OCI-LY1 (cell line): ENCODE data around the gene CDH1.

Experiments used
- H2AFZ ChIP-seq: fragments of 200-600 bp; sonication (generic), shearing (Covaris generic); 2 replicates; pipeline ENCODE4 v1.6.0; 2014; ENCODE audit warnings: antibody characterized with exemption, mild to moderate bottlenecking, low read length
- H3F3A ChIP-seq: fragments of 200-600 bp; sonication (generic), shearing (Covaris generic); 2 replicates; pipeline ENCODE4 v1.6.0; 2014; ENCODE audit warnings: mild to moderate bottlenecking, antibody characterized with exemption, low read length, moderate library complexity; ENCODE audit not compliant: insufficient read depth
- H3K27ac ChIP-seq: fragments of 200-600 bp; sonication (generic); 2 replicates; pipeline ENCODE4 v1.5.1; 2014; ENCODE audit warnings: low read length, mixed run types, mild to moderate bottlenecking, low read depth; ENCODE audit not compliant: poor library complexity, severe bottlenecking
- H3K27me3 ChIP-seq: fragments of 200-600 bp; sonication (generic); 2 replicates; pipeline ENCODE4 v1.6.0; 2014; ENCODE audit warnings: antibody characterized with exemption, mild to moderate bottlenecking, low read length, moderate library complexity; ENCODE audit not compliant: insufficient read depth
- H3K36me3 ChIP-seq: fragments of 200-600 bp; sonication (generic); 2 replicates; pipeline ENCODE4 v1.6.1; 2014; ENCODE audit warnings: mild to moderate bottlenecking, antibody characterized with exemption, low read length, moderate library complexity, mixed read lengths; ENCODE audit not compliant: insufficient read depth
- H3K4me1 ChIP-seq: fragments of 200-600 bp; sonication (generic); 2 replicates; pipeline ENCODE4 v1.5.1; 2014; ENCODE audit warnings: mild to moderate bottlenecking, low read length, moderate library complexity; ENCODE audit not compliant: insufficient read depth, severe bottlenecking
- H3K4me2 ChIP-seq: fragments of 200-600 bp; sonication (generic), shearing (Covaris generic); 2 replicates; pipeline ENCODE4 v1.6.1; 2014; ENCODE audit warnings: low read length
- H3K4me3 ChIP-seq: fragments of 200-600 bp; sonication (generic); 2 replicates; pipeline ENCODE4 v1.5.1; 2014; ENCODE audit warnings: low read length, low read depth, mild to moderate bottlenecking, mixed read lengths; ENCODE audit not compliant: poor library complexity, severe bottlenecking
- H3K79me2 ChIP-seq: fragments of 200-600 bp; shearing (Covaris generic); 2 replicates; pipeline ENCODE4 v1.6.1; 2016; ENCODE audit warnings: mixed run types, low read length, mixed read lengths; ENCODE audit not compliant: insufficient read depth
- H3K9ac ChIP-seq: fragments of 200-600 bp; sonication (generic), shearing (Covaris generic); 2 replicates; pipeline ENCODE4 v1.6.1; 2014; ENCODE audit warnings: mild to moderate bottlenecking, low read length, mixed read lengths
- H3K9me2 ChIP-seq: fragments of 200-600 bp; sonication (generic), shearing (Covaris generic); 2 replicates; pipeline ENCODE4 v1.6.1; 2014; ENCODE audit warnings: low read depth, mild to moderate bottlenecking, low read length, mixed read lengths
- H3K9me3 ChIP-seq: fragments of 200-600 bp; shearing (Covaris generic); 2 replicates; pipeline ENCODE4 v1.6.1; 2014; ENCODE audit warnings: low read length, mixed read lengths
- H4K20me1 ChIP-seq: fragments of 200-600 bp; sonication (generic), shearing (Covaris generic); 2 replicates; pipeline ENCODE4 v1.6.0; 2016; ENCODE audit warnings: mild to moderate bottlenecking, low read length; ENCODE audit not compliant: insufficient read depth
- CTCF ChIP-seq: fragments of 200-600 bp; sonication (generic), shearing (Covaris generic); IDR thresholded peaks from 2 replicates; pipeline ENCODE4 v1.5.1; 2017; ENCODE audit warnings: mild to moderate bottlenecking, antibody characterized with exemption, low read length, moderate library complexity, mixed read lengths
- EZH2 ChIP-seq: fragments of 200-600 bp; sonication (generic), shearing (Covaris generic); IDR thresholded peaks from 2 replicates; pipeline ENCODE4 v1.8.0; 2017; ENCODE audit warnings: borderline replicate concordance, mixed run types, mild to moderate bottlenecking, antibody characterized with exemption, low read length, moderate library complexity, mixed read lengths

CDH1 gene

GRCh38 chr16:68768175-68768574 is 31.1 kb downstream of the CDH1 start:
- H3K9ac ChIP-seq = no peak overlapping the region
- no peaks in the 10 kb centered on the region for H4K20me1 ChIP-seq
- H2AFZ ChIP-seq = no peak overlapping the region
- TF ChIP-seq CTCF (no peak), EZH2 (no peak)
- H3K4me3 ChIP-seq = no peak overlapping the region
- H3K9me3 ChIP-seq = no peaks in the 10 kb centered on the region
- H3K36me3 ChIP-seq = no peaks in the 10 kb centered on the region
- no peak overlapping the region for H3K4me2 ChIP-seq
- H3K27ac ChIP-seq = no peak overlapping the region
- H3K27me3 ChIP-seq = no peaks in the 10 kb centered on the region; the same call in 1 of the 2 replicates
- H3K4me1 ChIP-seq = no peaks in the 10 kb centered on the region
- H3K9me2 ChIP-seq = no peaks in the 10 kb centered on the region
- H3K79me2 ChIP-seq = no peaks in the 10 kb centered on the region
- no peaks in the 10 kb centered on the region for H3F3A ChIP-seq

- no peak overlapping the region for H3K4me3 ChIP-seq
- H3K4me2 ChIP-seq = no peak overlapping the region
- no peaks in the 10 kb centered on the region for H3K27me3 ChIP-seq
- no peak overlapping the region for H2AFZ ChIP-seq
- no peaks in the 10 kb centered on the region for H3K4me1 ChIP-seq
- no peak overlapping the region for H3K27ac ChIP-seq
- no peaks in the 10 kb centered on the region for H3K36me3 ChIP-seq
- H3K9me3 ChIP-seq = no peaks in the 10 kb centered on the region
- H3K9me2 ChIP-seq = no peaks in the 10 kb centered on the region
- H3K9ac ChIP-seq = no peak overlapping the region
- no peaks in the 10 kb centered on the region for H3K79me2 ChIP-seq
- no peaks in the 10 kb centered on the region for H3F3A ChIP-seq
- H4K20me1 ChIP-seq = no peaks in the 10 kb centered on the region
- TF ChIP-seq CTCF (no peak), EZH2 (no peak)
Observed at GRCh38 chr16:68768771-68769170, 31.7 kb downstream of the CDH1 start.

- TF ChIP-seq EZH2 (no peak), CTCF (no peak)
- H3K9ac ChIP-seq = no peak overlapping the region
- no peak overlapping the region for H3K4me3 ChIP-seq
- H3K79me2 ChIP-seq = no peaks in the 10 kb centered on the region
- H3K4me1 ChIP-seq = no peaks in the 10 kb centered on the region
- no peaks in the 10 kb centered on the region for H3K27me3 ChIP-seq
- no peak overlapping the region for H3K4me2 ChIP-seq
- no peak overlapping the region for H2AFZ ChIP-seq
- H3K9me3 ChIP-seq = no peaks in the 10 kb centered on the region
- H3K9me2 ChIP-seq = no peaks in the 10 kb centered on the region
- no peaks in the 10 kb centered on the region for H4K20me1 ChIP-seq
- no peaks in the 10 kb centered on the region for H3K36me3 ChIP-seq
- H3F3A ChIP-seq = no peaks in the 10 kb centered on the region
- no peak overlapping the region for H3K27ac ChIP-seq
Observed at GRCh38 chr16:68770671-68771070, 33.6 kb downstream of the CDH1 start.
